IMR-90 (cell line): ENCODE measurements around the gene TIGD3. TPM values are rescaled to one million over a fixed set of nuclear protein-coding genes. Genes with fewer than 3 reads are reported as not detected.
"Not testable (repeated sequence)": the region's sequence is repeated elsewhere in the genome, so short reads cannot be mapped to it uniquely, and the experiment has no call there.

Source experiments
- ATAC-seq: fragments of 200-7000 bp; cut with Tn5 transposase; 2 replicates; pipeline ENCODE4 v1.9.1; 2020; ENCODE audit warnings: low read depth, mild to moderate bottlenecking, moderate library complexity
- BruUV-seq: library from RNA; stranded (reverse); fragments of 400-500 nt; replicated peaks from 2 replicates; lab custom pipeline; 2021; lab: Mats Ljungman, UMichigan
- CTCF ChIA-PET: fragments of 300-600 bp; formaldehyde crosslinking; extraction: SDS; loops from one replicate; lab custom pipeline; 2021; ENCODE audit warnings: antibody characterized with exemption; lab: Yijun Ruan, JAX
- POLR2A ChIA-PET: fragments of 300-600 bp; sonication (Branson Sonifier 250); formaldehyde crosslinking; loops from one replicate; lab custom pipeline; 2022; ENCODE audit warnings: antibody characterized with exemption; ENCODE audit not compliant: unreplicated experiment; lab: Charles Lee
- DNase-seq: peaks from one replicate; pipeline ENCODE4 v3.0.0; 2013
- H2AFZ ChIP-seq: replicated peaks from 2 replicates; pipeline ENCODE3; 2013; ENCODE audit warnings: low read length, mild to moderate bottlenecking; ENCODE audit not compliant: poor library complexity
- H2AK5ac ChIP-seq: 2 replicates; pipeline ENCODE4 v1.6.1; 2013; ENCODE audit warnings: low read depth, low read length, inconsistent platforms
- H2AK9ac ChIP-seq: replicated peaks from 2 replicates; pipeline ENCODE3; 2013; ENCODE audit warnings: mild to moderate bottlenecking, low read depth, low read length, moderate library complexity; ENCODE audit not compliant: poor library complexity
- H2BK120ac ChIP-seq: 2 replicates; pipeline ENCODE4 v1.6.1; 2013; ENCODE audit warnings: low read depth, low read length, inconsistent platforms
- H2BK15ac ChIP-seq: 3 replicates; pipeline ENCODE4 v1.6.1; 2013; ENCODE audit warnings: low read depth, low read length, inconsistent platforms
- H2BK20ac ChIP-seq: 2 replicates; pipeline ENCODE4 v1.6.1; 2013; ENCODE audit warnings: low read depth, mild to moderate bottlenecking, inconsistent platforms, low read length, moderate library complexity
- H2BK5ac ChIP-seq: 2 replicates; pipeline ENCODE4 v1.6.1; 2013; ENCODE audit warnings: mild to moderate bottlenecking, low read depth, low read length, inconsistent platforms; ENCODE audit not compliant: poor library complexity, severe bottlenecking
- H3K14ac ChIP-seq: replicated peaks from 2 replicates; pipeline ENCODE4 v1.6.1; 2013; ENCODE audit warnings: low read depth, low read length, inconsistent platforms
- H3K18ac ChIP-seq: 2 replicates; pipeline ENCODE4 v1.6.1; 2013; ENCODE audit warnings: low read depth, low read length, control low read depth
- H3K23ac ChIP-seq: 2 replicates; pipeline ENCODE4 v1.6.1; 2013; ENCODE audit warnings: low read depth, low read length, inconsistent platforms
- H3K27ac ChIP-seq: 2 replicates; pipeline ENCODE4 v1.5.1; 2013; ENCODE audit warnings: mild to moderate bottlenecking, control low read depth, low read length; ENCODE audit not compliant: insufficient read depth
- H3K27me3 ChIP-seq: 2 replicates; pipeline ENCODE4 v1.6.1; 2013; ENCODE audit warnings: low read length; ENCODE audit not compliant: control insufficient read depth, insufficient read depth
- H3K36me3 ChIP-seq: 2 replicates; pipeline ENCODE4 v1.6.1; 2013; ENCODE audit warnings: low read length, mixed read lengths; ENCODE audit not compliant: control insufficient read depth, insufficient read depth
- H3K4ac ChIP-seq: 2 replicates; pipeline ENCODE4 v1.6.1; 2013; ENCODE audit warnings: low read depth, low read length, inconsistent platforms
- H3K4me1 ChIP-seq: 2 replicates; pipeline ENCODE4 v1.6.1; 2013; ENCODE audit warnings: low read length, mixed read lengths; ENCODE audit not compliant: control insufficient read depth, insufficient read depth
- H3K4me2 ChIP-seq: 2 replicates; pipeline ENCODE4 v1.6.1; 2013; ENCODE audit warnings: low read depth, mild to moderate bottlenecking, control low read depth, low read length, moderate library complexity
- H3K4me3 ChIP-seq: 2 replicates; pipeline ENCODE4 v1.5.1; 2013; ENCODE audit warnings: low read depth, mild to moderate bottlenecking, control low read depth, low read length, moderate library complexity; ENCODE audit not compliant: insufficient read depth
- H3K56ac ChIP-seq: 2 replicates; pipeline ENCODE4 v1.6.1; 2013; ENCODE audit warnings: low read length, inconsistent platforms; ENCODE audit not compliant: insufficient read depth; ENCODE audit errors: extremely low read depth
- H3K79me1 ChIP-seq, 2 experiments: 2 replicates each; pipeline ENCODE4 v1.6.1; 2013; ENCODE audit warnings: low read length in 2 of 2, inconsistent platforms in 1 of 2, low read depth in 1 of 2
- H3K9ac ChIP-seq: 2 replicates; pipeline ENCODE4 v1.6.1; 2013; ENCODE audit warnings: low read depth, low read length, control low read depth
- H3K9me1 ChIP-seq: 2 replicates; pipeline ENCODE4 v1.6.1; 2013; ENCODE audit warnings: low read length, inconsistent platforms; ENCODE audit not compliant: insufficient read depth
- H3K9me3 ChIP-seq: 2 replicates; pipeline ENCODE4 v1.6.1; 2013; ENCODE audit warnings: low read length; ENCODE audit not compliant: control insufficient read depth, insufficient read depth
- H4K20me1 ChIP-seq: 2 replicates; pipeline ENCODE4 v1.6.1; 2013; ENCODE audit warnings: low read length, inconsistent platforms; ENCODE audit not compliant: insufficient read depth
- H4K5ac ChIP-seq: 2 replicates; pipeline ENCODE4 v1.6.1; 2013; ENCODE audit warnings: mild to moderate bottlenecking, low read depth, low read length, control low read depth
- H4K8ac ChIP-seq, 2 experiments: 2 replicates each; pipeline ENCODE4 v1.6.1; 2013; ENCODE audit warnings: low read depth in 2 of 2, low read length in 2 of 2, control low read depth in 1 of 2, inconsistent platforms in 1 of 2
- H4K91ac ChIP-seq: 2 replicates; pipeline ENCODE4 v1.6.1; 2013; ENCODE audit warnings: low read depth, low read length, inconsistent platforms; ENCODE audit not compliant: insufficient read depth
- RAD21 ChIP-seq: IDR thresholded peaks from 2 replicates; pipeline ENCODE4 v1.6.1; 2012; ENCODE audit warnings: low read length, improper control_type of control experiment
- RFX5 ChIP-seq: IDR thresholded peaks from 2 replicates; pipeline ENCODE4 v1.8.0; 2012; ENCODE audit warnings: low read depth, mild to moderate bottlenecking, low read length, moderate library complexity
- USF2 ChIP-seq: fragments of 150-350 bp; IDR thresholded peaks from 2 replicates; pipeline ENCODE4 v1.6.1; 2017; ENCODE audit warnings: mild to moderate bottlenecking, antibody characterized with exemption, low read length, low read depth
- WGBS, 2 experiments: methylation state at CpG; one replicate each; pipeline versions ENCODE4 v1.1.5 to v1.1.7; 2013; ENCODE audit warnings: missing lambda C conversion rate in 2 of 2; ENCODE audit not compliant: insufficient read length in 1 of 2; ENCODE audit errors: extremely low coverage in 2 of 2; 5-methylcytosine and 5-hydroxymethylcytosine counted together
- dilution Hi-C: fragments of 300-500 bp; cut with HindIII; formaldehyde crosslinking; loops from one replicate; pipeline ENCODE4 v1.14.3; 2018; ENCODE audit warnings: low sequenced_read_pairs; ENCODE audit not compliant: unreplicated experiment
- in situ Hi-C: fragments of 300-500 bp; cut with MboI; formaldehyde crosslinking; loops from 3 replicates; pipeline ENCODE4 v1.14.3; 2019; ENCODE audit warnings: low sequenced_read_pairs, inconsistent platforms, mixed read lengths
- intact Hi-C: fragments of 100-400 bp; cut with micrococcal nuclease; formaldehyde crosslinking; loops from 2 replicates; pipeline ENCODE4 v1.10.0; 2022
- polyA plus RNA-seq, 3 experiments: library from polyadenylated mRNA; depleted of rRNA; stranded (reverse); fragments of >200 nt; gene quantifications; 2 replicates each; pipeline ENCODE4 v1.2.3, GENCODE V29; 2012; ENCODE audit warnings: low replicate concordance in 1 of 3
- total RNA-seq: library from RNA; depleted of rRNA; stranded (reverse); fragments of >200 nt; gene quantifications from 2 replicates; pipeline ENCODE4 v1.2.3, GENCODE V29; 2012

TIGD3 gene
- total and polyA plus RNA-seq, 2 of the 4 experiments (the other 2 are of a cell fraction): 0.12 TPM; not detected in 1

GRCh38 chr11:65329944-65330403, 24.6 kb upstream of the TIGD3 start (continued):
- no peak for TF ChIP-seq RFX5

GRCh38 chr11:65330544-65330943, 24.0 kb upstream of the TIGD3 start:
- TF ChIP-seq RAD21 (no peak), USF2 (no peak)
- intact Hi-C loops: loop anchor here (1.0 kb wide), 1 partner anchor 55 kb away; no protein-coding TSS in a partner anchor
- Histone ChIP-seq H3K23ac (no peak overlapping the region), H3K56ac (no peak overlapping the region), H3K4me1 (peaks cover 2% of the 10 kb centered on the region; the same call in 1 of the 2 replicates), H3K79me1 (peaks cover 0 to 16% of the 10 kb centered on the region in 2 experiments; a peak in 3 of 4 replicates), H3K9ac (no peak overlapping the region), H3K4me2 (no peak overlapping the region), H2AFZ (no peak overlapping the region), H3K14ac (no peak overlapping the region), H3K4me3 (no peak overlapping the region), H3K27me3 (no peaks in the 10 kb centered on the region), H3K9me1 (no peaks in the 10 kb centered on the region; the same call in 1 of the 2 replicates), H3K9me3 (no peaks in the 10 kb centered on the region), H3K36me3 (no peaks in the 10 kb centered on the region), H2AK9ac (no peak overlapping the region), H3K4ac (no peak overlapping the region), H4K8ac (peak overlapping the region in 1 of 2 experiments; percentile 15; a peak in 1 of 4 replicates), H3K27ac (no peak overlapping the region), H2AK5ac (no peak overlapping the region), H3K18ac (no peak overlapping the region), H2BK20ac (no peak overlapping the region), H2BK5ac (no peak overlapping the region), H2BK15ac (no peak overlapping the region), H4K5ac (no peak overlapping the region), H4K91ac (no peak overlapping the region), H4K20me1 (peaks cover 16% of the 10 kb centered on the region), H2BK120ac (no peak overlapping the region)
- WGBS, 2 experiments: no CpG with 5 or more reads among the region's 7 CpGs
- ChIA-PET POLR2A (interaction anchor here (1.3 kb wide), 1 partner anchor 56 kb away, joined by 4 read pairs; no protein-coding TSS in a partner anchor), CTCF (interaction anchor here (0.7 to 6.3 kb wide), 10 partner anchors 14 to 126 kb away, joined by 3 to 74 read pairs (median 6); partner anchors contain the start of genes CDC42EP2 and POLA2)
- ATAC-seq (no peak), DNase-seq (no peak)
- in situ Hi-C loops: no loop called here
- dilution Hi-C loops: no loop called here
- no TSS peak for BruUV-seq

- H3K9me3 ChIP-seq, dilution Hi-C loops, H3K4ac ChIP-seq, H2BK5ac ChIP-seq, H2BK15ac ChIP-seq, H2AFZ ChIP-seq, BruUV-seq, ATAC-seq, H4K5ac ChIP-seq, H4K8ac ChIP-seq, H3K4me1 ChIP-seq, H3K4me3 ChIP-seq, H3K14ac ChIP-seq, H2AK9ac ChIP-seq, H4K91ac ChIP-seq, H3K9ac ChIP-seq, H3K27ac ChIP-seq, POLR2A ChIA-PET, H3K36me3 ChIP-seq, H3K56ac ChIP-seq, H3K23ac ChIP-seq, H3K18ac ChIP-seq, in situ Hi-C loops, intact Hi-C loops, H3K4me2 ChIP-seq, H2BK20ac ChIP-seq, DNase-seq, H3K27me3 ChIP-seq, H2BK120ac ChIP-seq, H2AK5ac ChIP-seq, H3K9me1 ChIP-seq: not testable (repeated sequence)
- 100% methylated on average over 4 of the region's 9 CpGs; no CpG with 5 or more reads in 1 of the 2 experiments for WGBS, 2 experiments
- Histone ChIP-seq H3K79me1 (peaks cover 3 to 19% of the 10 kb centered on the region in 2 experiments; a peak in 3 of 4 replicates), H4K20me1 (peaks cover 22% of the 10 kb centered on the region)
- CTCF ChIA-PET: interaction anchor here (0.6 to 6.3 kb wide), 4 partner anchors 16 to 64 kb away, joined by 3 to 74 read pairs (median 38); partner anchors contain the start of gene CDC42EP2
Measured at GRCh38 chr11:65332591-65332990, 22.0 kb upstream of the TIGD3 start.
